ENCODE results near the gene FXN. TPM values are rescaled to one million over a fixed set of nuclear protein-coding genes. Genes with fewer than 3 reads are reported as not detected.
"Not testable (repeated sequence)": the region's sequence is repeated elsewhere in the genome, so short reads cannot be mapped to it uniquely, and the experiment has no call there.

FXN gene
- total RNA-seq, 1 donor from 2014 or later, result 1.6 TPM

GRCh38 chr9:69109152-69109551 lies 73.6 kb downstream of the FXN start:
- no peak overlapping the region for H3K4me3 ChIP-seq (ENCODE audit: low read depth, low read length)
- no peak for DNase-seq (ENCODE audit: low read depth)
- no peak for TF ChIP-seq CTCF (conservative IDR thresholded peaks at IDR 0.05; ENCODE audit: low read depth, low read length)

GRCh38 chr9:69112646-69113045 lies 77.1 kb downstream of the FXN start:
- H3K4me3 ChIP-seq (ENCODE audit: low read depth, low read length); DNase-seq (ENCODE audit: low read depth): not testable (repeated sequence)

- TF ChIP-seq CTCF (conservative IDR thresholded peaks at IDR 0.05; ENCODE audit: low read depth, low read length), result no peak
- H3K4me3 ChIP-seq (ENCODE audit: low read depth, low read length), result no peak overlapping the region
- no peak for DNase-seq (ENCODE audit: low read depth)
Measured at GRCh38 chr9:69115621-69116020, 80.1 kb downstream of the FXN start.

GRCh38 chr9:69118656-69119055 lies 83.1 kb downstream of the FXN start:
- TF ChIP-seq CTCF (conservative IDR thresholded peaks at IDR 0.05; ENCODE audit: low read depth, low read length), result no peak
- DNase-seq (ENCODE audit: low read depth), result no peak

GRCh38 chr9:69120380-69121154 lies 85.0 kb downstream of the FXN start:
- no peak for DNase-seq (ENCODE audit: low read depth)

More at GRCh38 chr9:69118656-69119055, 83.1 kb downstream of the FXN start:
- no peak overlapping the region for H3K4me3 ChIP-seq (ENCODE audit: low read depth, low read length)

GRCh38 chr9:69121155-69122081 lies 85.9 kb downstream of the FXN start:
- no peak for DNase-seq (ENCODE audit: low read depth)
- TF ChIP-seq CTCF (conservative IDR thresholded peaks at IDR 0.05; ENCODE audit: low read depth, low read length), result peak; percentile 6
- peak overlapping the region; percentile 95 for H3K4me3 ChIP-seq (ENCODE audit: low read depth, low read length)

More at GRCh38 chr9:69120380-69121154, 85.0 kb downstream of the FXN start:
- peak overlapping the region; percentile 95 for H3K4me3 ChIP-seq (ENCODE audit: low read depth, low read length)
- TF ChIP-seq CTCF (conservative IDR thresholded peaks at IDR 0.05; ENCODE audit: low read depth, low read length), result no peak

- no peak for DNase-seq (ENCODE audit: low read depth)
- peak overlapping the region; percentile 95 for H3K4me3 ChIP-seq (ENCODE audit: low read depth, low read length)
- TF ChIP-seq CTCF (conservative IDR thresholded peaks at IDR 0.05; ENCODE audit: low read depth, low read length), result peak; percentile 4
Measured at GRCh38 chr9:69122082-69122548, 86.6 kb downstream of the FXN start.
